ENCODE data around the gene ZNF385D. TPM values are rescaled to one million over a fixed set of nuclear protein-coding genes. Genes with fewer than 3 reads are reported as not detected.

The ZNF385D gene
- total RNA-seq, 6 experiments from 2014 or later: 0.06 to 2.7 (median 0.59) TPM; not detected in 1

- Histone ChIP-seq H3K4me3 (no peak overlapping the region), H3K4me1 (no peaks in the 10 kb centered on the region), H3K36me3 (no peaks in the 10 kb centered on the region), H3K27me3 (no peaks in the 10 kb centered on the region), H3K27ac (no peak overlapping the region), H3K9me3 (no peaks in the 10 kb centered on the region)
- 51% methylated on average over 13 of the region's 15 CpGs for WGBS (ENCODE audit: insufficient coverage, low coverage, low lambda C conversion rate, missing lambda C conversion rate)
- intact Hi-C loops (cut with DNase I): no loop called here
- DNase-seq: no peak
- TF ChIP-seq, protein P1, sequence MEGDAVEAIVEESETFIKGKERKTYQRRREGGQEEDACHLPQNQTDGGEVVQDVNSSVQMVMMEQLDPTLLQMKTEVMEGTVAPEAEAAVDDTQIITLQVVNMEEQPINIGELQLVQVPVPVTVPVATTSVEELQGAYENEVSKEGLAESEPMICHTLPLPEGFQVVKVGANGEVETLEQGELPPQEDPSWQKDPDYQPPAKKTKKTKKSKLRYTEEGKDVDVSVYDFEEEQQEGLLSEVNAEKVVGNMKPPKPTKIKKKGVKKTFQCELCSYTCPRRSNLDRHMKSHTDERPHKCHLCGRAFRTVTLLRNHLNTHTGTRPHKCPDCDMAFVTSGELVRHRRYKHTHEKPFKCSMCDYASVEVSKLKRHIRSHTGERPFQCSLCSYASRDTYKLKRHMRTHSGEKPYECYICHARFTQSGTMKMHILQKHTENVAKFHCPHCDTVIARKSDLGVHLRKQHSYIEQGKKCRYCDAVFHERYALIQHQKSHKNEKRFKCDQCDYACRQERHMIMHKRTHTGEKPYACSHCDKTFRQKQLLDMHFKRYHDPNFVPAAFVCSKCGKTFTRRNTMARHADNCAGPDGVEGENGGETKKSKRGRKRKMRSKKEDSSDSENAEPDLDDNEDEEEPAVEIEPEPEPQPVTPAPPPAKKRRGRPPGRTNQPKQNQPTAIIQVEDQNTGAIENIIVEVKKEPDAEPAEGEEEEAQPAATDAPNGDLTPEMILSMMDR (IDR thresholded peaks at IDR 0.05): no peak
- TF ChIP-seq POLR2A (IDR thresholded peaks at IDR 0.05): no peak
- ATAC-seq: no peak
Observed at GRCh38 chr3:21543380-21544075, 207.5 kb downstream of the ZNF385D start.

GRCh38 chr3:21542656-21543379 is 208.2 kb downstream of the ZNF385D start:
- WGBS (ENCODE audit: insufficient coverage, low coverage, low lambda C conversion rate, missing lambda C conversion rate): 72% methylated on average over 19 of the region's 29 CpGs
- TF ChIP-seq POLR2A (IDR thresholded peaks at IDR 0.05): no peak
- TF ChIP-seq, protein P1 (IDR thresholded peaks at IDR 0.05): no peak
- H3K9me3 ChIP-seq: no peaks in the 10 kb centered on the region
- H3K27me3 ChIP-seq: no peaks in the 10 kb centered on the region
- no peak overlapping the region for H3K4me3 ChIP-seq
- intact Hi-C loops (cut with DNase I): no loop called here
- no peak for ATAC-seq
- no peak for DNase-seq
- H3K4me1 ChIP-seq: no peaks in the 10 kb centered on the region
- no peaks in the 10 kb centered on the region for H3K36me3 ChIP-seq
- no peak overlapping the region for H3K27ac ChIP-seq

GRCh38 chr3:21540265-21540664 is 210.7 kb downstream of the ZNF385D start:
- Histone ChIP-seq H3K9me3 (no peaks in the 10 kb centered on the region), H3K27me3 (no peaks in the 10 kb centered on the region), H3K27ac (no peak overlapping the region), H3K36me3 (no peaks in the 10 kb centered on the region), H3K4me3 (no peak overlapping the region), H3K4me1 (no peaks in the 10 kb centered on the region)
- intact Hi-C loops (cut with DNase I): no loop called here
- TF ChIP-seq, protein P1 (IDR thresholded peaks at IDR 0.05): no peak
- TF ChIP-seq POLR2A (IDR thresholded peaks at IDR 0.05): no peak
- DNase-seq (no peak), ATAC-seq (no peak)
- 55% methylated on average over 6 of the region's 6 CpGs for WGBS (ENCODE audit: insufficient coverage, low coverage, low lambda C conversion rate, missing lambda C conversion rate)

GRCh38 chr3:21534462-21534861 is 216.5 kb downstream of the ZNF385D start:
- H3K27me3 ChIP-seq: no peaks in the 10 kb centered on the region
- WGBS (ENCODE audit: insufficient coverage, low coverage, low lambda C conversion rate, missing lambda C conversion rate): 55% methylated on average over 3 of the region's 3 CpGs

More at GRCh38 chr3:21534462-21534861, 216.5 kb downstream of the ZNF385D start:
- TF ChIP-seq, protein P1 (IDR thresholded peaks at IDR 0.05): no peak
- TF ChIP-seq POLR2A (IDR thresholded peaks at IDR 0.05): no peak
- no peaks in the 10 kb centered on the region for H3K9me3 ChIP-seq
- H3K36me3 ChIP-seq: no peaks in the 10 kb centered on the region
- H3K27ac ChIP-seq: no peak overlapping the region
- no peaks in the 10 kb centered on the region for H3K4me1 ChIP-seq
- ATAC-seq (no peak), DNase-seq (no peak)
- intact Hi-C loops (cut with DNase I): no loop called here
- no peak overlapping the region for H3K4me3 ChIP-seq

Data from right lobe of liver (tissue), 6 donors.